VCaP (cell line): ENCODE data around the gene ST3GAL3.

Experiments
- H3K27ac ChIP-seq: fragments of 450-650 bp; 2 replicates; pipeline ENCODE4 v1.5.1; 2017
- TF ChIP-seq, protein P1 (sequence below): fragments of 450-650 bp; conservative IDR thresholded peaks from 2 replicates; pipeline ENCODE4 v1.5.1; 2017; ENCODE audit warnings: mild to moderate bottlenecking, moderate library complexity

ST3GAL3 gene, protein sequence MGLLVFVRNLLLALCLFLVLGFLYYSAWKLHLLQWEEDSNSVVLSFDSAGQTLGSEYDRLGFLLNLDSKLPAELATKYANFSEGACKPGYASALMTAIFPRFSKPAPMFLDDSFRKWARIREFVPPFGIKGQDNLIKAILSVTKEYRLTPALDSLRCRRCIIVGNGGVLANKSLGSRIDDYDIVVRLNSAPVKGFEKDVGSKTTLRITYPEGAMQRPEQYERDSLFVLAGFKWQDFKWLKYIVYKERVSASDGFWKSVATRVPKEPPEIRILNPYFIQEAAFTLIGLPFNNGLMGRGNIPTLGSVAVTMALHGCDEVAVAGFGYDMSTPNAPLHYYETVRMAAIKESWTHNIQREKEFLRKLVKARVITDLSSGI

DNA sequence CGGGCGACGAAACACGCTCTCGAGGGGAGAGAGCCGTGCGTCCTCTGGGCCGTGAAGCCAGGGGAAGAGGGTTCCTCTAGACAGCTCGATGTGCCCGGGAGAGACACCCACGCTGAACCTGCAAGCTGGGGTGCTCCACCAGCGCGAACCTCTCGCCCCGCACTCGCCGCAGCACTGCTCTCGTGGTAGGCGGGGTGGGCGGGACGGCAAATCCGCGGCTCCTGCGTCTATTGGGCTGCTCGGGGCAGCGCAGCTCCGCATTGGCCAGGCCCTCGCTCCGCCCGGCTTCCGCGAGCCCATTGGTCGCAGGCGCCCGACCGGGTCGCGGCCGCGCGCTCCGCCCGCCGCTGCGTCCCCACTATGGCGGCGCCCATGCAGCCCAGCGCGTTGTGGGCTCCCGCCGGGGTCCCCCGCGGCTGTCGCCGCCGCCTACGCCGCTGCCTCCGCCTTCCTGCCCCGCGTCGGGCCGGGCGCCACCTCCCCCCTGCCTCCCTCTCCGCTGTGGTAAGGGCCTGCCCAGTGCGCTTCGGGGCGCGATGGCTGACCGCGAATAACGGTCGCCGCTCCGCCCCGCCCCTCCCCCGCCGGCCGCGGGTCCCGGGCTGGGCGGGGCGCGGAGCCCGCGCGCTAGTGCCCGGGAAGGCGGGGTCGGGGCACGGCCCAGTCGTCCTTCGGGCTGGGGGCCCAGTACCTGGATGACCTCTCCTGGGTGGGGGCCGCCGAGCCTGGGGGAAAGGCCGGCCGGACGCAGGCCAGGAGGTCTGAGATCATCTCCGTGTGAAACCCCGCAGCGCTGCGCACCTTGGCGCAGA, at the start of gene ST3GAL3:
TSS of gene ST3GAL3 (plus strand) at position 347 of the 812 bp plus-strand sequence. CDS start 28,727 bp downstream, outside the sequence.
- peak within 1 kb of the TSS; percentile 85 for H3K27ac ChIP-seq
- TF ChIP-seq, protein P1, sequence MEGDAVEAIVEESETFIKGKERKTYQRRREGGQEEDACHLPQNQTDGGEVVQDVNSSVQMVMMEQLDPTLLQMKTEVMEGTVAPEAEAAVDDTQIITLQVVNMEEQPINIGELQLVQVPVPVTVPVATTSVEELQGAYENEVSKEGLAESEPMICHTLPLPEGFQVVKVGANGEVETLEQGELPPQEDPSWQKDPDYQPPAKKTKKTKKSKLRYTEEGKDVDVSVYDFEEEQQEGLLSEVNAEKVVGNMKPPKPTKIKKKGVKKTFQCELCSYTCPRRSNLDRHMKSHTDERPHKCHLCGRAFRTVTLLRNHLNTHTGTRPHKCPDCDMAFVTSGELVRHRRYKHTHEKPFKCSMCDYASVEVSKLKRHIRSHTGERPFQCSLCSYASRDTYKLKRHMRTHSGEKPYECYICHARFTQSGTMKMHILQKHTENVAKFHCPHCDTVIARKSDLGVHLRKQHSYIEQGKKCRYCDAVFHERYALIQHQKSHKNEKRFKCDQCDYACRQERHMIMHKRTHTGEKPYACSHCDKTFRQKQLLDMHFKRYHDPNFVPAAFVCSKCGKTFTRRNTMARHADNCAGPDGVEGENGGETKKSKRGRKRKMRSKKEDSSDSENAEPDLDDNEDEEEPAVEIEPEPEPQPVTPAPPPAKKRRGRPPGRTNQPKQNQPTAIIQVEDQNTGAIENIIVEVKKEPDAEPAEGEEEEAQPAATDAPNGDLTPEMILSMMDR: no peak

DNA sequence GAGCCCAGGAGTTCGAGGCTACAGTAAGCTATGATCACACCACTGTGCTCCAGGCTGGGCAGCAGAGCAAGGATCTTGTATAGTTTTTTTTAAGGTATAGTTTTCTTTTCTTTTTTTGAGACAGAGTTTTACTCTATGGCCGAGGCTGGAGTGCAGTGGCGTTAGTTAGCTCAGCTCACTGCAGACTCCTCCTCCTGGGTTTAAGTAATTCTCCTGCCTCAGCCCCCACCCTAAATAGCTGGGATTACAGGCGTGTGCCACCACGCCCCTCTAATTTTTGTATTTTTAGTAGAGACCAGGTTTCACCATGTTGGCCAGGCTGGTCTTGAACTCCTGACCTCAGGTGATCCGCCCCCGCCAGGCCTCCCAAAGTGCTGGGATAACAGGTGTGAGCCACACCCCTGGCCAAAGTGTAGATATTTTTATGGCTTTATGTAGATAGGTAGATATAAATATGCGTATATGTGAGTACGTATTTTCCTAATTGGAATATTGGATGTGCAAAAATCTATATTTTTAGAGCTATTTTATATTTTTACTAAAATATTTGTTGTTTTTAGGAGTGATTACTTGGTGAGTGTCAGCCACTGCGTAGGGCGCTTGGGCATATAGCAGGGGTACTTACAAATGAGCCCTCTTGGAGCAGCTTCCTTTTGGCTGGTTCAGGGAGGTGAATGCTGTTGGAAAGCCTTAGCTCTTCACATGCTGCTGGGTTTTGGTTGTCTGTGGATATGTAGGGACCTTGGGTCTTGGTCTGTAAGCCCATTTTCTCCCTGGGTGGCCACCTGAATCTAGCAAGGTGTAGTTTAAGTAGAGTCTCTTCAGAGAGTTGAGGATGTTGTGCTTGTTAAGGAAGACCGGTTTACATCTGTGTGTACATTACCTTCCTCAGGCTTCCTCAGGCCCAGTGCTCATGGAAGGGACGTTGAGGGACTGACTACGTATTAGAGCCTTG, 47.8 kb upstream of the ST3GAL3 start:
- TF ChIP-seq, protein P1: no peak
- H3K27ac ChIP-seq: no peak overlapping the region

DNA sequence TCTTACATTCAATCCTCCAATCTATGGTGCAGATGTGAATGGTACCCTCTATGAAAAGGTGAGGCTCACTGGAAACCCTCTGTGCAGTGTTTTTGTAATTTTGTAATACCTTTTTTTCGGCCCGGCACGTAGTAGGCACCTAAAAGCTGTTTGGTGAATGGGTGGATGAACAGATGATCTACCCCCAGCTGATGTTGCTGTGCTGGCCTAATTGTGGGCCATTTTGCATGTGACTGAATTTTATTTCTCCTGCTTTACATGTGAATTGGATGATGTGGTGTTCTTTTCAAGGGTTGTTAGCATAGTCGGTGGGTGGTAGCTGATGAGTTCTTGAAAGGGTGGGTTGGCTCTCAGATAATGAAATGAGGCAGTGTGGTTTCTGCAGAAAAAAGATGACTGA, 47.0 kb upstream of the ST3GAL3 start:
- H3K27ac ChIP-seq: no peak overlapping the region
- TF ChIP-seq, protein P1: no peak

DNA sequence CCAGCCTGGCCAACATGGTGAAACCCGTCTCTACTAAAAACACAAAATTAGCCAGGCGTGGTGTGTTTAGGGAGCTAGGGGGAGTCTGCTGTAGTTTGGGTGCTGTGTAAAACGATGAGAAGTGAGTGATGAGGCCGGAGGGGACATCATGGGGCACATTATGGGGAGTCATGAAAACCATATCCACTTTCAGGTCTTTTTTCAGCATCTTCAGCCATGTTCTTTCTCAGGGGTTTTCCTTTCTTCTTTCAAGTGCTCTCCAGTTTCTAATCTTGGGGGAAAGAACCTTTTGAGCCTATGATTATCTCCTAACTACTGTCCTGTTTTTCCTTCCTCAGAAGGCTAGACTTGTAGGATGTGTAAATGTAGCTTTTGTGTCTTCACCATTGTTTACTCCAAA, 43.0 kb upstream of the ST3GAL3 start:
- no peak overlapping the region for H3K27ac ChIP-seq
- TF ChIP-seq, protein P1: no peak

DNA sequence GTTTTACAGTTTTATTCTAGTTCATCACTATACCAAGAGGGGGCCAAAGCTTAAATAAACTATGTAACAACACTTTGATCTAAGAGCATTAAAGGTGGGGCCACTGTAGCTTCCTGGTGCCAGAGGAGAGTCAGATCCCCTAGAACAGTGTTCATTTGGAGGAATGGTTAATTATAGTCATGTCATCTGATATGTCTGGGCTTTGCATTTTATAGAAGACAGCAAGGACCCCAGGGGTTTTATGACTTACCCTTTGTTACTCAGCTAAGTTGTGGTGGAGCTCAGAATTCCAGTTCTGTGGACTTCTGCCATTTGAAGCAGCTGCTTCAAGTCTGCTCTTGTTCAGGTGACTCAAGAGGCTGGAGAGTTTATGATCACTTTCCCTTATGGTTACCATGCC, 40.7 kb upstream of the ST3GAL3 start:
- TF ChIP-seq, protein P1: no peak

DNA sequence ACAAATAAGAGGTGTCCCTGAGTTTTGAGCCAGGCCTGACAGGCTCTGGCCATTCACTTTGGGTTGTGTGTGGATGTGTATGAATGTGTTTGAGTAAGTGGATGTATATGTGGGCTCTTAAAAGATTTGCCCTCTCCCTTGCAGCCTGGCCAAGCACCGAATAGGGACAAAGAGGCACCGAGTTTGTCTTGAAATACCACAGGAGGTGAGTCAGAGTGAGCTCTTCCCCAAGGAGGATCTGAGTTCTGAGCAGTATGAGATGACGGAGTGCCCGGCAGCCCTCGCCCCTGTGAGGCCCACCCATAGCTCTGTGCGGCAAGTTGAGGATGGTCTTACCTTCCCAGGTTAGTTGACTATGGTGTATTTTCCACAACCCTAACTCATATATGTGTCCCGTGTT, 38.4 kb upstream of the ST3GAL3 start:
- TF ChIP-seq, protein P1: no peak
- H3K27ac ChIP-seq: no peak overlapping the region

More for the DNA sequence above, 40.7 kb upstream of the ST3GAL3 start:
- no peak overlapping the region for H3K27ac ChIP-seq
